CD8-positive, alpha-beta memory T cell (primary cell): ENCODE data around the gene ZNF77. TPM values are rescaled to one million over a fixed set of nuclear protein-coding genes. Genes with fewer than 3 reads are reported as not detected.
A peak's percentile ranks its signal among the peaks of the same experiment; 100 is the strongest.
"Not testable (repeated sequence)": the region's sequence is repeated elsewhere in the genome, so short reads cannot be mapped to it uniquely, and the experiment has no call there.

Source experiments
- CTCF ChIA-PET: fragments of 350-600 bp; sonication (Branson Sonifier 250); formaldehyde crosslinking; loops from one replicate; lab custom pipeline; 2021; ENCODE audit warnings: antibody characterized with exemption; lab: Charles Lee
- POLR2A ChIA-PET: fragments of 350-600 bp; sonication (Branson Sonifier 250); formaldehyde crosslinking; loops from one replicate; lab custom pipeline; 2021; ENCODE audit warnings: antibody characterized with exemption; lab: Charles Lee
- DNase-seq, 5 donors: peaks; one replicate each; pipeline versions ENCODE4 v3.0.0 to v3.0.0-alpha.2; 2020 to 2022; ENCODE audit warnings: mixed read lengths in 1 of 5
- H3K27ac ChIP-seq: one replicate; pipeline ENCODE4 v1.7.0; 2013; ENCODE audit warnings: low read depth, mild to moderate bottlenecking, low read length, moderate library complexity
- H3K27me3 ChIP-seq: 2 replicates; pipeline ENCODE4 v1.7.0; 2013; ENCODE audit warnings: low read length, mild to moderate bottlenecking; ENCODE audit not compliant: insufficient read depth, poor library complexity, severe bottlenecking
- H3K36me3 ChIP-seq: 2 replicates; pipeline ENCODE4 v1.7.0; 2013; ENCODE audit warnings: mild to moderate bottlenecking, low read length, moderate library complexity; ENCODE audit not compliant: insufficient read depth
- H3K4me1 ChIP-seq: 2 replicates; pipeline ENCODE4 v1.7.0; 2013; ENCODE audit warnings: mild to moderate bottlenecking, low read length, moderate library complexity; ENCODE audit not compliant: insufficient read depth
- H3K4me3 ChIP-seq: 2 replicates; pipeline ENCODE4 v1.7.0; 2013; ENCODE audit warnings: mild to moderate bottlenecking, low read length
- H3K9me3 ChIP-seq: 2 replicates; pipeline ENCODE4 v1.7.0; 2013; ENCODE audit warnings: mild to moderate bottlenecking, low read length
- H3K27ac Mint-ChIP-seq, 8 donors: one replicate each; pipeline ENCODE4 v1.8.0; 2020 to 2021; ENCODE audit warnings: mixed read lengths in 8 of 8, mild to moderate bottlenecking in 6 of 8, inconsistent platforms in 3 of 8, moderate library complexity in 3 of 8
- H3K27me3 Mint-ChIP-seq, 2 donors: one replicate each; pipeline ENCODE4 v1.8.0; 2020 to 2021; ENCODE audit warnings: mixed read lengths in 2 of 2, mild to moderate bottlenecking in 1 of 2, moderate library complexity in 1 of 2
- H3K36me3 Mint-ChIP-seq, 3 donors: one replicate each; pipeline ENCODE4 v1.8.0; 2020 to 2021; ENCODE audit warnings: mixed read lengths in 3 of 3, inconsistent platforms in 1 of 3, mild to moderate bottlenecking in 1 of 3
- H3K4me1 Mint-ChIP-seq, 3 donors: one replicate each; pipeline ENCODE4 v1.8.0; 2020 to 2021; ENCODE audit warnings: mixed read lengths in 3 of 3, inconsistent platforms in 1 of 3, mild to moderate bottlenecking in 1 of 3
- H3K4me3 Mint-ChIP-seq, 7 donors: one replicate each; pipeline ENCODE4 v1.8.0; 2020 to 2021; ENCODE audit warnings: mixed read lengths in 7 of 7, mild to moderate bottlenecking in 6 of 7, moderate library complexity in 4 of 7, inconsistent platforms in 2 of 7
- H3K9me3 Mint-ChIP-seq, 5 donors: one replicate each; pipeline ENCODE4 v1.8.0; 2020 to 2022; ENCODE audit warnings: mixed read lengths in 5 of 5, mild to moderate bottlenecking in 3 of 5, moderate library complexity in 2 of 5, inconsistent platforms in 1 of 5
- polyA plus RNA-seq: library from polyadenylated mRNA; unstranded; fragments of 300-500 nt; fragmentation: Illumina TruSeq; gene quantifications from one replicate; pipeline ENCODE4 v1.2.3, GENCODE V29; 2021
- total RNA-seq, 2 experiments: library from RNA; stranded (reverse); gene quantifications; one replicate each; pipeline ENCODE4 v1.2.3, GENCODE V29; 2021

ZNF77 gene
- total and polyA plus RNA-seq, 3 experiments from 2014 or later = 3.1 to 4.1 (median 3.8) TPM

GRCh38 chr19:2905918-2906519, 38.8 kb downstream of the ZNF77 start:
- CTCF ChIA-PET = no interaction called here
- no peaks in the 10 kb centered on the region for H3K27me3 Mint-ChIP-seq

GRCh38 chr19:2903326-2903725, 41.4 kb downstream of the ZNF77 start:
- not testable (repeated sequence) for H3K27me3 ChIP-seq, DNase-seq, H3K4me3 ChIP-seq, H3K27ac ChIP-seq, H3K27me3 Mint-ChIP-seq, H3K9me3 ChIP-seq, H3K36me3 Mint-ChIP-seq, H3K36me3 ChIP-seq, H3K9me3 Mint-ChIP-seq, H3K4me1 ChIP-seq
- Mint-ChIP-seq H3K4me1 (peaks cover 15 to 33% (median 31%) of the 10 kb centered on the region in 3 donors), H3K4me3 (peak overlapping the region in 2 of 7 donors; percentile 40 to 75), H3K27ac (peak overlapping the region in 2 of 8 donors; percentile 27 to 54)
- ChIA-PET POLR2A (interaction anchor here (0.6 kb wide), 1 partner anchor 527 kb away, joined by 5 read pairs; no protein-coding TSS in a partner anchor), CTCF (interaction anchor here (1.2 kb wide), 1 partner anchor 255 kb away, joined by 3 read pairs; no protein-coding TSS in a partner anchor)

More at GRCh38 chr19:2905918-2906519, 38.8 kb downstream of the ZNF77 start:
- peaks cover 8% of the 10 kb centered on the region for H3K4me1 ChIP-seq
- POLR2A ChIA-PET = no interaction called here
- Mint-ChIP-seq H3K4me1 (peaks cover 15 to 37% (median 32%) of the 10 kb centered on the region in 3 donors), H3K9me3 (no peaks in the 10 kb centered on the region), H3K36me3 (peaks cover 0 to 4% (median 2%) of the 10 kb centered on the region in 3 donors), H3K4me3 (no peak overlapping the region), H3K27ac (no peak overlapping the region)
- H3K9me3 ChIP-seq = no peaks in the 10 kb centered on the region
- no peak overlapping the region for H3K4me3 ChIP-seq
- no peaks in the 10 kb centered on the region for H3K27me3 ChIP-seq
- no peak overlapping the region for H3K27ac ChIP-seq
- no peaks in the 10 kb centered on the region for H3K36me3 ChIP-seq
- DNase-seq = no peak

- H3K36me3 ChIP-seq = no peaks in the 10 kb centered on the region
- CTCF ChIA-PET = no interaction called here
- H3K4me1 ChIP-seq = peaks cover 8% of the 10 kb centered on the region
- H3K4me3 Mint-ChIP-seq = peak overlapping the region in 4 of 7 donors; percentile 87 to 97 (median 94)
- H3K27ac Mint-ChIP-seq = peak overlapping the region in 1 of 8 donors; percentile 27
- peaks cover 0 to 1% (median 0%) of the 10 kb centered on the region in 5 donors for H3K9me3 Mint-ChIP-seq
- no peak overlapping the region for H3K4me3 ChIP-seq
- peaks cover 15 to 33% (median 31%) of the 10 kb centered on the region in 3 donors for H3K4me1 Mint-ChIP-seq
- peaks cover 0 to 6% (median 4%) of the 10 kb centered on the region in 3 donors for H3K36me3 Mint-ChIP-seq
- no peaks in the 10 kb centered on the region for H3K9me3 ChIP-seq
- no peak overlapping the region for H3K27ac ChIP-seq
- peaks cover 0 to 1% of the 10 kb centered on the region in 2 donors for H3K27me3 Mint-ChIP-seq
- no peaks in the 10 kb centered on the region for H3K27me3 ChIP-seq
- POLR2A ChIA-PET = no interaction called here
- DNase-seq = no peak
These were observed 42.1 kb downstream of the ZNF77 start for GRCh38 chr19:2902590-2903218.

GRCh38 chr19:2900296-2901252, 44.2 kb downstream of the ZNF77 start, which contains the start of gene ZNF57:
Gene ZNF57 (plus strand): TSS chr19:2900928. CDS start chr19:2901046, 118 bp downstream.
- H3K4me3 Mint-ChIP-seq = peak within 1 kb of the TSS; percentile 87 to 98 (median 96)
- peaks cover 0 to 8% (median 6%) of the 10 kb centered on the region in 5 donors for H3K9me3 Mint-ChIP-seq
- Histone ChIP-seq H3K4me1 (peaks cover 8% of the 10 kb centered on the region), H3K27me3 (no peaks in the 10 kb centered on the region), H3K9me3 (peaks cover 6% of the 10 kb centered on the region), H3K4me3 (peak within 1 kb of the TSS; percentile 79), H3K36me3 (no peaks in the 10 kb centered on the region), H3K27ac (peak within 1 kb of the TSS; percentile 47)
- H3K36me3 Mint-ChIP-seq = peaks cover 0 to 6% (median 4%) of the 10 kb centered on the region in 3 donors
- peak within 1 kb of the TSS; percentile 65 to 93 (median 87) for H3K27ac Mint-ChIP-seq
- ChIA-PET POLR2A (interaction anchor here (0.6 to 1.1 kb wide), 3 partner anchors 50 to 984 kb away, joined by 3 to 10 read pairs (median 4); no protein-coding TSS in a partner anchor), CTCF (interaction anchor here (1.1 to 1.3 kb wide), 2 partner anchors 13 to 253 kb away, joined by 4 read pairs; no protein-coding TSS in a partner anchor)
- H3K27me3 Mint-ChIP-seq = peaks cover 0 to 1% of the 10 kb centered on the region in 2 donors
- DNase-seq = peak; percentile 94 to 98 (median 96)
- H3K4me1 Mint-ChIP-seq = peaks cover 15 to 26% (median 26%) of the 10 kb centered on the region in 3 donors

- CTCF ChIA-PET = no interaction called here
- Mint-ChIP-seq H3K4me1 (peaks cover 8 to 14% (median 13%) of the 10 kb centered on the region in 3 donors), H3K27ac (no peak overlapping the region)
These were observed 48.1 kb downstream of the ZNF77 start for GRCh38 chr19:2896694-2897093.

GRCh38 chr19:2890531-2890930, 54.2 kb downstream of the ZNF77 start:
- CTCF ChIA-PET, DNase-seq, H3K4me1 Mint-ChIP-seq, H3K36me3 Mint-ChIP-seq, H3K27ac Mint-ChIP-seq, H3K4me3 Mint-ChIP-seq, H3K27me3 Mint-ChIP-seq, H3K9me3 ChIP-seq, H3K36me3 ChIP-seq, H3K4me3 ChIP-seq, H3K4me1 ChIP-seq, H3K27ac ChIP-seq, H3K27me3 ChIP-seq, H3K9me3 Mint-ChIP-seq, POLR2A ChIA-PET: not testable (repeated sequence)

More at GRCh38 chr19:2896694-2897093, 48.1 kb downstream of the ZNF77 start:
- H3K4me1 ChIP-seq = peaks cover 1% of the 10 kb centered on the region
- H3K9me3 ChIP-seq = peaks cover 6% of the 10 kb centered on the region
- POLR2A ChIA-PET = no interaction called here
- no peaks in the 10 kb centered on the region for H3K36me3 ChIP-seq
- Mint-ChIP-seq H3K9me3 (peaks cover 0 to 8% (median 6%) of the 10 kb centered on the region in 5 donors), H3K36me3 (peaks cover 0 to 4% (median 0%) of the 10 kb centered on the region in 3 donors), H3K27me3 (peaks cover 3% of the 10 kb centered on the region in 2 donors), H3K4me3 (peak overlapping the region in 1 of 7 donors; percentile 64)
- no peak overlapping the region for H3K27ac ChIP-seq
- H3K4me3 ChIP-seq = no peak overlapping the region
- DNase-seq = no peak
- no peaks in the 10 kb centered on the region for H3K27me3 ChIP-seq

- no peak overlapping the region for H3K27ac ChIP-seq
- H3K27ac Mint-ChIP-seq = peak overlapping the region in 2 of 8 donors; percentile 47 to 89
- H3K9me3 ChIP-seq = no peaks in the 10 kb centered on the region
- POLR2A ChIA-PET = interaction anchor here (0.6 kb wide), 2 partner anchors 32 to 70 kb away, joined by 3 to 4 read pairs; no protein-coding TSS in a partner anchor
- H3K9me3 Mint-ChIP-seq = no peaks in the 10 kb centered on the region
- no peaks in the 10 kb centered on the region for H3K36me3 Mint-ChIP-seq
- H3K4me1 Mint-ChIP-seq = peaks cover 0 to 9% (median 3%) of the 10 kb centered on the region in 3 donors
- peaks cover under 1 to 7% of the 10 kb centered on the region in 2 donors for H3K27me3 Mint-ChIP-seq
- H3K4me3 Mint-ChIP-seq = peak overlapping the region in 4 of 7 donors; percentile 28 to 58 (median 40)
- no peaks in the 10 kb centered on the region for H3K27me3 ChIP-seq
- H3K4me1 ChIP-seq = no peaks in the 10 kb centered on the region
- CTCF ChIA-PET = interaction anchor here (0.8 to 1.2 kb wide), 2 partner anchors 9 to 215 kb away, joined by 3 to 4 read pairs; no protein-coding TSS in a partner anchor
- peak; percentile 48 to 69 (median 57) for DNase-seq
- no peak overlapping the region for H3K4me3 ChIP-seq
- H3K36me3 ChIP-seq = no peaks in the 10 kb centered on the region
These were observed 56.0 kb downstream of the ZNF77 start for GRCh38 chr19:2888731-2889224.
